ENCODE results near the gene MCFD2.
"Not testable (repeated sequence)": the region's sequence is repeated elsewhere in the genome, so short reads cannot be mapped to it uniquely, and the experiment has no call there.

Gene MCFD2

DNA sequence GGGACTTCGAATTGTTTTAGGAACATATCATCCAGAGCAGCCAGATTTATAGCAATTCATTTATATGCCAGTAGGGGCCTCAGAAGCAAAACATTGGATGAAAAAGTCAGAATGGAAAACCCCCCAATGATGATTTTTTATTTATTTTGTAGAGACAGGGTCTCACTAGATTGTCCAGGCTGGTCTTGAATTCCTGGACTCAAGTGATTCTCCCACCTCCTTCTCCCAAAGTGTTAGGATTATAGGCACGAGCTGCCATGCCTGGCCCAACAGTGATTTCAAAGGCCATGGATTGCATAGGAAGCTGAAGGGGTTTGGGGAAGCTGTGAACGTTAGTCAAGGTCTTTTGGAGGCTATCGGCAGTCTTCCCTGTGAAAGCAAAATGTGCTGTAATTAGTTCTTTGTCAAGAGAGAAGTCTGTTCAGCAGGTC, 21.9 kb upstream of the MCFD2 start:
- DNase-seq (ENCODE audit: low read depth, low spot score): no peak

DNA sequence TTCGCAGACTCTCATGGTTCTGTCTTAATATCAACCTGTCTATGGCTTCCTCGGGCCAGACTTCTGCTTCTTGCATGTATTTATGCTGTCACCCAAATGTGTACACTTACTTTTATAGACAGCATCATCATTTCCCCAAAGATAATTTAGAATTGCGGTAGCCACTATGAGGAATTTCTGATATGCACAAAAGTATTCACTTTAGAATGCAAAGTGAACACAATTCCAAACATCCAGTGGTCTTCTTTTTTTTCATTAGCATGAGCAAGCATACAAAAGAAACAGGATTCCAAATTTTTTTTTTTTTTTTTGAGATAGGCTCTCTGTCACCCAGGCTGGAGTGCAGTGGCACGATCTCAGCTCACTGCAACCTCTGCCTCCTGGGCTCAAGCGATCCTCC, 21.0 kb upstream of the MCFD2 start:
- no peak for DNase-seq (ENCODE audit: low read depth, low spot score)

- no peak for DNase-seq (ENCODE audit: low read depth, low spot score)
These were observed 19.5 kb upstream of the MCFD2 start for GRCh38 chr2:46935071-46935470.

GRCh38 chr2:46929612-46930011, 14.0 kb upstream of the MCFD2 start:
- DNase-seq (ENCODE audit: low read depth, low spot score): no peak

DNA sequence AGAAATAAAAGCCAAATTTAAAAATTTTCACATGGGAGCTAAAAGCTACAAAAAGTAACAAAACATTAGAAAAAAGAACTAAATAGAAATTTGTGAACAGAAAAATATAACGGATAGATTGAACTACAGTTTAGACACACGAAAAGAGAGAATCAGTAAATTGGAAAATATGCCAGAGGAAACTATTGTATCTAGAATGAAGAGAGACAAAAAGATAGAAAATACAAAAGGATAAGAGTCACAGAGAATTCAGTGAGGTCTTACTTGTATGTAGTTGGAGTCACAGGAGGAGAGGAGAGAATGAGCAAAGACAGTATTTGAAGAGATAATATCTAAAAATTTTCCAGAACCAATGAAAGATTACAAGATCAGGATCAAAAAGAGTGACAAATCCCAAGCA, 11.3 kb upstream of the MCFD2 start:
- no peak for DNase-seq (ENCODE audit: low read depth, low spot score)

GRCh38 chr2:46925474-46926351, 10.1 kb upstream of the MCFD2 start:
- no peak for DNase-seq (ENCODE audit: low read depth, low spot score)

DNA sequence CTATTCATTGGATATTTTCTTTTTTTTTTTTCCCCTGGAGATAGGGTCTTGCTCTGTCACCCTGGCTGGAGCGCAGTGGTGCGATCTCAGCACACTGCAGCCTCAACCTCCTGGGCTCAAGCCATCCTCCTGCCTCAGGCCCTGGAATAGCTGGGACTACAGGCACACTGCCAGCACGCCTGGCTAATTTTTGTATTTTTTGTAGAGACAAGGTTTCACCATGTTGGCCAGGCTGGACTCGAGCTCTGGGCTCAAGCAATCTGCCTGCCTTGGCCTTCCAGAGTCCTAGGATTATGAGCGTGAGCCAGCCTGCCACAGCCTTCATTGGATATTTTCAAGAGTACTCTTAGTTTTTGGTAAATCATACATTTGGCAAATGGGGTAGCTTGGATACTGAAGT, 9.0 kb upstream of the MCFD2 start:
- peak; percentile 32 for DNase-seq (ENCODE audit: low read depth, low spot score)

DNA sequence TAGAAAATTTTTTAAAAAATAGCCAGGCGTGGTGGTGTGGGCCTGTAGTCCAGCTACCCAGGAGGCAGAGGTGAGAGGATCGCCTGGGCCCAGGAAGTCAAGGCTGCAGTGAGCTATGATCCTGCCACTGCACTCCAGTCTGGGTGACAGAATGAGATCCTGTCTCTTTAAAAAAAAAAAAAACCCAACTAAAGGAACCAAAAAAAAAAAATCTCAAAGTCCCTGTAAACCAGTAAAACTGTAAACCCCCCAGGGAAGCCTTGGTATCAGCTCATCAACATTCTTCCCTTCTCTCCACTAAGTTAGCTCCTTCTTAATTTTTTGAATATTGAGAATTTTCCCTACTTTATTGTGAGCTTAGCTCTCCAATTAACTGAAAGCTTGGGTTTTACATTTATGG, 8.4 kb upstream of the MCFD2 start:
- DNase-seq (ENCODE audit: low read depth, low spot score): peak; percentile 20

DNA sequence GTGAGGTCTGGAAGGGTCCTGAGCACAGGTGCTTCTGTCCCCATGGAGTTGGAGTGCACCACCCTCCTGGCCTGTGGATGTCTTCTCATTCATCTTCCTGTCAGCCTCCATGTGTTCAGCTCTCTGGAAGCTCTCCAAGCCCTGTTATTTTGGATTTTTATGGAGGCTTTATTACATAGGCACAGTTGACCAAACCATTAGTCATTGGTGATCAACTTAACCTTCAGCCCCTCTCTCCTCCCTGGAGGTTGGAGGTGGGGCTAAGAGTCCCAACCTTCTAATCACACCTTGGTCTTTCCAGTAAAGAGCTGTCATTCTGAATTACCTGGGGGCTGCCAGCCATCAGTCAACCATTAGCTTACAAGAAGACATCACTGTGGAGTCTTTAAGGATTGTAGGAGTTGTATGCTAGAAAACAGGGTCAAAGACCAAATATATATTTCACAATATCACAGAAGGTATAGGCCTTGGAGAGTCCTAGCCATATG, 7.5 kb upstream of the MCFD2 start:
- no peak for DNase-seq (ENCODE audit: low read depth, low spot score)

DNA sequence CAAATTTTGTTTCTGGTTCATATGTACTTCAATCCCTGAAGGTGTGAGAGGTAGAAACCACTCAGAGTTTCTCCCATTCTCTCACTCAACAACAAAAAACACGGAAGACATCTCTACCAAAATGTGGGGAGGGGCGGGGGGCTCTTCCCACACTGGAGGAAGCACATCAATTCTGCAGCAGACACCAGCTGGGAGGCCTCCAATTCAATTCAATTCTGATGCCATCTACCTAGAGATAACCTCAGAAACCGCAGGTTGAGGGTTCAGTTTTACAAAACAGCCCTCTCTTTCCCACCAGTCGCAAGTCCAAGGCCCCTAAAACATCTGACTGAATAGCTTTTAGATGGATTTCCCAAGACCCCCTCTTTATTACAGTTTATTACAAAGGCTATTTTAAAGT, 7.0 kb upstream of the MCFD2 start:
- DNase-seq (ENCODE audit: low read depth, low spot score): no peak

DNA sequence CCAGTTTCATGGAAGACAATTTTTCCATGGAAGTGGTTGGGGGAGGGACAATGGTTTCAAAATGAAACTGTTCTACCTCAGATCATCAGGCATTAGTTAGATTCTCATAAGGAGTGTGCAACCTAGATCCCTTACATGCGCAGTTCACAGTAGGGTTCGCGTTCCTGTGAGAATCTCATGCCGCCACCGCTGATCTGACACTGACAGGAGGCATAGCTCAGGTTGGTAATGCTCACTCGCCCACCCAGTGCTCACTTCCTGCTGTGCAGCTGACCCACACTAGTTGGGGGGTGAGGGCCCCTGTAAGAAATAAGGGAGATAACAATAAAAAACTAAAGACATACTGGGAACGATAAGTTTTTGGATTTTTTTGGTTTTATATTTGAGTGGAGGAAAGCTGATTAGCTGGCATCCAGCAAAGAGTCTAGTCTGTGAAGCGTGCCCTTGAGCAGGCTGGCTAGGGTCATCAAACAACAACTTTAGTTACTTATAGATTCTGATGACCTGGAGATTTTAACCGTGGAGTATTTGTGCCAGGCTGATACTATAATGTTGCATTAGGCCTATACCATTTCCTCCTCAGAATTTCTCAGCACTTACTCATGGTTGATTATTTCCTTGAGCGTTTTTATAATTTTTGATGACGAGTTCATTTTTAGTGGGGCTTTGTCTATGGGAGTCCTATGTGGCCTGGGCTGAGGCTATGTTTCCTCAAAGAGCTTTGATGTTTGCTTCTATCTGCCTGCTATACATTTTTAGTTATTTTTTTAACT, 6.3 kb upstream of the MCFD2 start:
- DNase-seq (ENCODE audit: low read depth, low spot score): no peak

DNA sequence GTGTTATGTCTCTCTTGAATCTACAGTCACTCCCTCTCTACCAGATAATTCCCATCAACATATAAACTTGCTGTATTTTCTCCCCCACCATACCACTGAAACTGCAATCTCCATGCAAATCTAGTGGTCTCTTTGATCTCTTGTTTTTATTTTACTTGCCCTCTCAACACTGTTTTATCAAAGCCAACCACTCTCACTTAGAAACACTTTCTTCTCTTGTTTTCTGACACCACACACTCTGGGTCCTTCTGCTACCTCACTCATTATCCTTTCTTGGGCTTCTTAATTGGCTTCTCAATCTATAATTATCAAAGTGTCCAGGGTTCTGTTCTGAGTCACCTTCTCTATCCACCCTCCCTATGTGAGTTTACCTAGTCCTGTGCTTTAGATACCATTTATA, 2.0 kb upstream of the MCFD2 start:
- no peak for DNase-seq (ENCODE audit: low read depth, low spot score)

DNA sequence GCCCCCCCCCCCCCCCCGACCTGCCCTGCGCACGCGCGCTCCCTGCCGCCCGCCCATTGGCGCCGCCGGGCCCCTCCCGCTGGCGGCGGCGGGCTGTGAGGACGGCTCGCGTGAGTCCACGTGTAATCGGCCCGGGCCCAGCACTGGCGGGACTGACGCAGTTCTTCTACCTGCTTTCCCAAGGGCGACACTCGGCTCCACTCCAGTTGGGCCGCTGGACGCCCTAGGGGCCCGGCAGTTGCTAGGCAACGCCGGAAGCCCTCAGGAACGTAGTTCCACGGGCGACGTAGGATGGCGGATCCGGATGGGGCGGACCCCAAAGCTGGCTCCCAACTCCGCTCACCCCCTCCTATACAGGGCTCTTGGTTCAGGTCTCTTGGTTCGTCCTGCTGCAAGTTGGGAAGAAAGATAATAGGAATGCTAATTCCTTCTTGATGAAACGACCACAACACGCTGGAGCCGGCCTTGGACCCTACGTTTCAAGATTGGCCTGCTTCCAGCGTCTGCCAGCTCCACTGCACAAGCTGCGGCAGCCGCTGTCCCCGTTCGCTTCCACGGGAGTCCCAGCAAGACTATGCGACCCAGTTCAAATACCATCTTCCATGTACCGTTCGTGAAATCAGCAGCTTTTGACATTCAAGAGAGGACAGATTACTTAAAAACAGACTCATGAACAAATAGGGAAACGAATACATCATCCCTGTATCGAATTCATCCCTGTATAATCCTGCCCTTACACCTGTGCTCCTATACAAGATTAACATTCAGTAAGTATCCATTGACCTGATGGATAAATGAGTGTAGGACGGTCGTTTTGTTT, 415 bp upstream of the MCFD2 start:
- peak; percentile 94 for DNase-seq (ENCODE audit: low read depth, low spot score)

DNA sequence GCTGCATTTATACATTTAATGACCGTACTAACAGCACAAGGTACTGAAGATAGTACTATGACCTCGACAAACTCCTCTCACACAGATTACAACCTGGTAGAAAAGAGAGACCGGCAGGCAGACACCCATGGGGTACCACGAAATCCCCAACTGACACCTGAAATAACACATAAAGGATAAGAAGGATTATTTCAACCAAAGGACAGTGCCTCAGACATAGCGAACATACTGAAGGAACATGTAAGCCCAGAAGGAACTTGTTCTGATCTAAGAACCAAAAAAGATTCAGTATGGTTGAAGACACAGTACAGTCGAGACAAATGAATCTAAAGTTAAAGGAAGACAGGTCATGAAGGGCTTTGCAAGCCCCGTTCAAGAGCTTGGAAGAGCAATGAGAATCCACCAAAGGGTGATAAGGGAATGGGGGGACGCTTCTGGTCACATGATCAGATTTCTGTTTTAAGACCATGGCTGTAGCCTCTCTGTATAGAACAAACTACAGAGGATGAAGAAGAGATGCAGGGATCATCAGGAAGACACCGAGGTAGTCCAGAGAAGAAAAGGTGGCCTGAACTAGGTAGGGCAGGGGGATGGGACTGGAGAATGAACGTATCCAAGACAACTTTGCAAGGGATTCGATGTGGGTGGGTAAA, 902 bp downstream of the MCFD2 start:
- DNase-seq (ENCODE audit: low read depth, low spot score): no peak

- peak; percentile 26 for DNase-seq (ENCODE audit: low read depth, low spot score)
These were observed 1.9 kb downstream of the MCFD2 start for GRCh38 chr2:46913471-46914381.

GRCh38 chr2:46909771-46910419, 5.7 kb downstream of the MCFD2 start:
- no peak for DNase-seq (ENCODE audit: low read depth, low spot score)

DNA sequence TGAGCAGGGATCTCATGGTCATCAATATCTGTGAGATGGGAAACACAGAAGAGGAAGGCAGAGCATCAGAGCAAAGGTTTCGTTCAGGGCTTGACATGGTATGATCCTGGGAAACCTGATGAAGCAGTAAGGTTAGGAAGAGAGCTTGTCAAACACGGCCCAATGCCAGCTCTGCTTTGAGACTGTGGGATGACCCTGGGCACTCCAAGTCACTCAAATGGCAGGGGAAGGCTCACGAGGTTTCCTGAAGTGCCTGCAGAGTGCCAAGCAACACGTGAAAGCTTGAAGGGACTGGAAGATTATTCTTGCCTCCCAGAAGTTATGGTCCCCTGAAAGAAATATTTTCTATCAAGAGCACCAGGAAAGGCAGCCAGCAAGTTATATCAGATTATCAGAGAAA, 6.5 kb downstream of the MCFD2 start:
- no peak for DNase-seq (ENCODE audit: low read depth, low spot score)

GRCh38 chr2:46904908-46905678, 10.5 kb downstream of the MCFD2 start:
- not testable (repeated sequence) for DNase-seq (ENCODE audit: low read depth, low spot score)

- DNase-seq (ENCODE audit: low read depth, low spot score): not testable (repeated sequence)
These were observed 12.6 kb downstream of the MCFD2 start for GRCh38 chr2:46902980-46903379.

Data from ELF-1 (cell line).